ENCODE measurements around the gene AMPH.

The AMPH gene

GRCh38 chr7:38520741-38521140 lies 110.4 kb downstream of the AMPH start:
- Histone ChIP-seq H3K9me3 (ENCODE audit: control insufficient read depth, low read length) (no peaks in the 10 kb centered on the region), H3K27me3 (ENCODE audit: control insufficient read depth, insufficient read depth, low read length) (no peaks in the 10 kb centered on the region), H2AFZ (no peak overlapping the region), H3K4me3 (ENCODE audit: low read depth, low read length) (no peak overlapping the region), H3K36me3 (ENCODE audit: control insufficient read depth, insufficient read depth, low read length) (no peaks in the 10 kb centered on the region), H3K4me2 (ENCODE audit: low read length) (no peak overlapping the region), H3K9ac (no peak overlapping the region), H3K27ac (no peak overlapping the region), H3K4me1 (no peaks in the 10 kb centered on the region), H3K79me2 (no peaks in the 10 kb centered on the region)
- TF ChIP-seq CTCF (IDR thresholded peaks at IDR 0.05): no peak

- Histone ChIP-seq H3K36me3 (ENCODE audit: control insufficient read depth, insufficient read depth, low read length) (no peaks in the 10 kb centered on the region), H2AFZ (no peak overlapping the region), H3K27ac (no peak overlapping the region), H3K9ac (no peak overlapping the region), H3K4me2 (ENCODE audit: low read length) (no peak overlapping the region), H3K79me2 (no peaks in the 10 kb centered on the region), H3K9me3 (ENCODE audit: control insufficient read depth, low read length) (no peaks in the 10 kb centered on the region), H3K4me1 (no peaks in the 10 kb centered on the region), H3K27me3 (ENCODE audit: control insufficient read depth, insufficient read depth, low read length) (no peaks in the 10 kb centered on the region), H3K4me3 (ENCODE audit: low read depth, low read length) (no peak overlapping the region)
- no peak for TF ChIP-seq CTCF (IDR thresholded peaks at IDR 0.05)
Observed at GRCh38 chr7:38518541-38518940, 112.6 kb downstream of the AMPH start.

GRCh38 chr7:38512704-38513103 lies 118.5 kb downstream of the AMPH start:
- Histone ChIP-seq H3K9me3 (ENCODE audit: control insufficient read depth, low read length) (no peaks in the 10 kb centered on the region), H3K4me2 (ENCODE audit: low read length) (no peak overlapping the region)

GRCh38 chr7:38512291-38512690 lies 118.9 kb downstream of the AMPH start:
- no peaks in the 10 kb centered on the region for H3K79me2 ChIP-seq

More at GRCh38 chr7:38512704-38513103, 118.5 kb downstream of the AMPH start:
- Histone ChIP-seq H3K27me3 (ENCODE audit: control insufficient read depth, insufficient read depth, low read length) (no peaks in the 10 kb centered on the region), H3K4me1 (no peaks in the 10 kb centered on the region), H3K9ac (no peak overlapping the region), H3K79me2 (no peaks in the 10 kb centered on the region), H3K4me3 (ENCODE audit: low read depth, low read length) (no peak overlapping the region), H2AFZ (no peak overlapping the region), H3K27ac (no peak overlapping the region), H3K36me3 (ENCODE audit: control insufficient read depth, insufficient read depth, low read length) (no peaks in the 10 kb centered on the region)
- no peak for TF ChIP-seq CTCF (IDR thresholded peaks at IDR 0.05)

More at GRCh38 chr7:38512291-38512690, 118.9 kb downstream of the AMPH start:
- Histone ChIP-seq H2AFZ (no peak overlapping the region), H3K9me3 (ENCODE audit: control insufficient read depth, low read length) (no peaks in the 10 kb centered on the region), H3K27ac (no peak overlapping the region), H3K4me1 (no peaks in the 10 kb centered on the region), H3K4me2 (ENCODE audit: low read length) (no peak overlapping the region), H3K9ac (no peak overlapping the region), H3K36me3 (ENCODE audit: control insufficient read depth, insufficient read depth, low read length) (no peaks in the 10 kb centered on the region), H3K27me3 (ENCODE audit: control insufficient read depth, insufficient read depth, low read length) (no peaks in the 10 kb centered on the region), H3K4me3 (ENCODE audit: low read depth, low read length) (no peak overlapping the region)
- no peak for TF ChIP-seq CTCF (IDR thresholded peaks at IDR 0.05)

Measured in parathyroid adenoma (tissue), 2 donors.